ENCODE measurements around the gene ADGRD2. TPM values are rescaled to one million over a fixed set of nuclear protein-coding genes. Genes with fewer than 3 reads are reported as not detected.

The ADGRD2 gene
- total and polyA plus RNA-seq, 9 of the 15 experiments (the other 6 are each of a cell fraction or from before 2014, with no cell fraction given), result not detected

- H3K27me3 ChIP-seq (ENCODE audit: control insufficient read depth in 2 of 2, insufficient read depth in 2 of 2, low read length in 2 of 2), result peaks cover 5 to 30% of the 10 kb centered on the region in 2 experiments; a peak in 3 of 5 replicates
- H3K4me3 ChIP-seq, result no peak overlapping the region
- H3K9me3 ChIP-seq (replicated peaks; ENCODE audit: control insufficient read depth, insufficient read depth, low read depth, low read length), result no peaks in the 10 kb centered on the region
- 52% methylated on average over 17 of the region's 85 CpGs for whole genome bisulfite sequencing (ENCODE audit: insufficient coverage, low coverage, missing lambda C conversion rate)
- peaks cover 8 to 48% of the 10 kb centered on the region in 2 experiments for H3K4me1 ChIP-seq (replicated peaks in 1 of 2; ENCODE audit: control insufficient read depth in 2 of 2, insufficient read depth in 2 of 2, low read length in 2 of 2)
- in situ Hi-C loops (cut with MboI) (no loop called here), intact Hi-C loops (cut with micrococcal nuclease) (no loop called here)
- H3K36me3 ChIP-seq (ENCODE audit: control insufficient read depth, insufficient read depth, low read length), result no peaks in the 10 kb centered on the region
- ChIA-PET CTCF (ENCODE audit: low intra/inter-chr PET ratio) (no interaction called here), POLR2A (interaction anchor here (0.9 kb wide), 1 partner anchor 14 kb away, joined by 4 read pairs; no protein-coding TSS in a partner anchor)
- BruUV-seq (replicated peaks), result no TSS peak
- H3K79me2 ChIP-seq (ENCODE audit: control insufficient read depth, insufficient read depth, low read length), result no peaks in the 10 kb centered on the region
- H3K27ac ChIP-seq (ENCODE audit: extremely low read depth, low read depth, low read length), result no peak overlapping the region
- H2AFZ ChIP-seq (ENCODE audit: low read depth, low read length), result no peak overlapping the region
- H3K9me1 ChIP-seq (ENCODE audit: control insufficient read depth, insufficient read depth, low read length), result no peaks in the 10 kb centered on the region
- no peak overlapping the region for H3K9ac ChIP-seq (ENCODE audit: insufficient read depth in 1 of 2, low read depth in 2 of 2, low read length in 2 of 2)
- DNase-seq (ENCODE audit: extremely low read depth in 1 of 4, low spot score in 3 of 4) (no peak), FAIRE-seq (no peak), ATAC-seq (no peak)
- peaks cover 36% of the 10 kb centered on the region for H4K20me1 ChIP-seq (replicated peaks; ENCODE audit: control insufficient read depth, insufficient read depth, low read length)
- TF ChIP-seq MAZ (CRISPR knock-in tag; conservative IDR thresholded peaks at IDR 0.05 in 1 of 2, IDR thresholded peaks at IDR 0.05 in 1 of 2) (no peak), YBX1 (IDR thresholded peaks at IDR 0.05) (no peak), ZBTB7A (IDR thresholded peaks at IDR 0.05; ENCODE audit: borderline replicate concordance, control insufficient read depth, low read depth, low read length) (no peak), HNRNPLL (IDR thresholded peaks at IDR 0.05; ENCODE audit: low read depth, low read length, poor library complexity, severe bottlenecking) (no peak), ZNF609 (CRISPR knock-in tag; IDR thresholded peaks at IDR 0.05; ENCODE audit: borderline replicate concordance) (no peak), TAF9B (IDR thresholded peaks at IDR 0.05; ENCODE audit: partially characterized antibody) (no peak), ZBTB33 (CRISPR knock-in tag; IDR thresholded peaks at IDR 0.05) (peak; percentile 38; the same call in 1 of the 2 replicates), CLOCK (CRISPR knock-in tag; IDR thresholded peaks at IDR 0.05; ENCODE audit: borderline replicate concordance) (no peak)
- H3K4me2 ChIP-seq (ENCODE audit: insufficient read depth, low read length), result no peak overlapping the region
Measured at GRCh38 chr9:124452841-124453585, 2.8 kb downstream of the ADGRD2 start.

All from K562 (cell line).